IMR-90 (cell line): Measurements from ENCODE around the gene CRTC1.

Experiments used
- CEBPB ChIP-seq: IDR thresholded peaks from 2 replicates; pipeline ENCODE4 v1.6.1; 2012; ENCODE audit warnings: low read depth, low read length, improper control_type of control experiment
- CTCF ChIP-seq: conservative IDR thresholded peaks from 2 replicates; pipeline ENCODE4 v1.5.1; 2012; ENCODE audit warnings: mild to moderate bottlenecking, low read depth, low read length, improper control_type of control experiment
- FOS ChIP-seq: fragments of 150-350 bp; IDR thresholded peaks from 2 replicates; pipeline ENCODE4 v1.6.1; 2016; ENCODE audit warnings: low read depth, low read length
- MAFK ChIP-seq: IDR thresholded peaks from 2 replicates; pipeline ENCODE4 v1.6.1; 2012; ENCODE audit warnings: low read depth, low read length, improper control_type of control experiment
- MAZ ChIP-seq: IDR thresholded peaks from 2 replicates; pipeline ENCODE4 v1.6.1; 2012; ENCODE audit warnings: low read depth, mild to moderate bottlenecking, low read length, improper control_type of control experiment, moderate library complexity, borderline replicate concordance
- NFE2L2 ChIP-seq: fragments of 150-350 bp; IDR thresholded peaks from 2 replicates; pipeline ENCODE4 v1.6.1; 2016; ENCODE audit warnings: low read depth, mild to moderate bottlenecking, low read length
- POLR2A ChIP-seq: IDR thresholded peaks from 2 replicates; pipeline ENCODE4 v1.6.1; 2012; ENCODE audit warnings: mild to moderate bottlenecking, low read depth, low read length
- RAD21 ChIP-seq: IDR thresholded peaks from 2 replicates; pipeline ENCODE4 v1.6.1; 2012; ENCODE audit warnings: low read length, improper control_type of control experiment
- RFX5 ChIP-seq: IDR thresholded peaks from 2 replicates; pipeline ENCODE4 v1.8.0; 2012; ENCODE audit warnings: low read depth, mild to moderate bottlenecking, low read length, moderate library complexity
- SMC3 ChIP-seq: fragments of 150-350 bp; IDR thresholded peaks from 2 replicates; pipeline ENCODE4 v1.6.1; 2016; ENCODE audit warnings: low read depth, mild to moderate bottlenecking, antibody characterized with exemption, low read length, moderate library complexity
- USF2 ChIP-seq: fragments of 150-350 bp; IDR thresholded peaks from 2 replicates; pipeline ENCODE4 v1.6.1; 2017; ENCODE audit warnings: mild to moderate bottlenecking, antibody characterized with exemption, low read length, low read depth

GRCh38 chr19:18803550-18804138 is 120.2 kb downstream of the CRTC1 start:
- TF ChIP-seq CTCF, result no peak
- TF ChIP-seq POLR2A, result no peak
- no peak for TF ChIP-seq RFX5
- no peak for TF ChIP-seq CEBPB
- no peak for TF ChIP-seq RAD21
- TF ChIP-seq MAZ, result no peak
- TF ChIP-seq USF2, result no peak
- TF ChIP-seq FOS, result no peak
- no peak for TF ChIP-seq SMC3
- no peak for TF ChIP-seq NFE2L2
- no peak for TF ChIP-seq MAFK
